ENCODE measurements around the gene GPAM.
"Not testable (repeated sequence)": the region's sequence is repeated elsewhere in the genome, so short reads cannot be mapped to it uniquely, and the experiment has no call there.

Gene GPAM

DNA sequence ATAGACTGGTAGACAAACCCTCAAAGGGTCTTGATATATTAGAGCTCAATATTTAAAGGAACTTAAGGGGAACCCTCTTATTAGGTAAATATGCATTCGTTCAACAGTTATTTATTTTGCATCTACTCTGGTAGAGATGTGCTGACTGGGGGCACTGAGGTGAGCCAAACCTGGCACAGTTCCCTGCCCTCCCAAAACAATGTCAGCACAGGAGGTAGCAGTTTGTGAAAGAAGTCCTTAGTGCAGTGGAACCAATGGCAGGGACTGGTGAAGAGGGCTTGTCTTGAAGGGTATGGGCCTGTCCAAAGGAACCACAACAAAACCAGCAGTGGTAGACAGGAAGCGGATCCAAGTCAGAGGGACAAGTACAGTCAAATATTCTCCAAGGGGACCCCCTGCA is 32.6 kb upstream of the GPAM start:
- DNase-seq, result no peak

DNA sequence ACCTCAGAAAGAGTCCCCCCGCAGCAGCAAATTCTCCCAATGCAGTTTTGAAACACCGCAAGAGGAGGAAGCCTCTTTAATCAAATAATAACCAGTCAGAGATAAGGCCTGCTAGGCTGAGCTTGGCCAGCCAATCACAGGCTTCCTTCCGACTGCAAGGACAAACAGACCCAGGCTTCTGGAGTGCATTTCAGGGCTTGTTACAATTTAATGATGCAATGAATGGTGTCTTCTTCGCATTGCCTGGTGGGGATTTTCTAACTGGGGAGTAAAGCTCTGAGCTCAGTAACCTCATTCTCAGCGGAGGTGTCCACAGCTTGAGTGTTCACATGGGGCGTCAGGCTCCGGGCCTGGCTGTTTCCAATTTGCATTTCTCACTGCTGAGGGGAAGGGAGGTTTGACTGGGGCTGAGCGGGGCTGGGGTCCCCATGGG is 31.8 kb upstream of the GPAM start:
- no peak for DNase-seq

DNA sequence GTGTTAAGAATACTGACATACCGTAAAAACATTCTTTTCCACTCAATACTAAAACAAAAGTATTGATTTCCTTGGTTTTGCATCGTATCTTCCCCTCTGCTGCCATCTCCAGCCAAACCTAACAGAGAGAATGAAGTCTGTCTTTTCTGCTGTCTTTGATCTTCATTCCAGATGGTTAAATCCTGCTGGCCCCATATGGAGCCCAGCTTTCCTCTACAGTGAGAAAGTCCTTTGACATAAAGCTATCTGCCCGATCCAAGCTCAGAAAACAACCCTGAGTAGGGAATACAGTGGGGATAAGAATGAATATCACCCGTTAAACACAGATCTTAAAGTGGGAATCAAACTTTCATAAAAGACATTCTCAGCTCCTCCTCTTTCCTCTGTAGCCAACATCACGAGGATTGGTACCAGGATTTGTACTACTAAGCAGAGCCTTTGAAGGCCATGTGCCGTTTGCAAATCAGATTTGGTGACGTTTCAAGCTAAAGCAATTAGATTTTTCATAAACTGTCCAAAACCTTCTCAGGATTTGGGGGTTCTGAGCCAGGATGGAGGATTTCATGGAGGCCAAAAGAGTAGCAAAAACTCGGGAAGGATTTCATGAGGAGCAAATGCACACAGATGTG is 30.8 kb upstream of the GPAM start:
- DNase-seq, result no peak

DNA sequence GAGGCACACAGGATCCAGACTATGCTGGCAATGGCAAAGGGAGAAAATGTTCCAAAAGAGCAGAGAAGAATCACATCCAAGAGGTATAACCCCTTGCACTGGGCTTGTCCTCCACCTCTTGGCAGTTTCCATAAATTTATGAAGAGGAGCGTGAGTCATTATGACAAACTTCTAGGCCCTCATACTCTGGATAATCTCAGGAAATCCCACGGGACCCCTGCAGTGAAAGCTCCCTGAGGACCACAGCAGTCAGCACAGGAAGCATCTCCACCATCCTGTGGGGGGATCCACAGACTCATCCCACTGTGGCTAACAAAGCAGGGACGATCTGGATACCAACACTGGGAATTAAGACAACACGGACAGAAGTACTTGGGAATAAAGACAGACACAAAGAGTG is 30.3 kb upstream of the GPAM start:
- DNase-seq, result no peak

DNA sequence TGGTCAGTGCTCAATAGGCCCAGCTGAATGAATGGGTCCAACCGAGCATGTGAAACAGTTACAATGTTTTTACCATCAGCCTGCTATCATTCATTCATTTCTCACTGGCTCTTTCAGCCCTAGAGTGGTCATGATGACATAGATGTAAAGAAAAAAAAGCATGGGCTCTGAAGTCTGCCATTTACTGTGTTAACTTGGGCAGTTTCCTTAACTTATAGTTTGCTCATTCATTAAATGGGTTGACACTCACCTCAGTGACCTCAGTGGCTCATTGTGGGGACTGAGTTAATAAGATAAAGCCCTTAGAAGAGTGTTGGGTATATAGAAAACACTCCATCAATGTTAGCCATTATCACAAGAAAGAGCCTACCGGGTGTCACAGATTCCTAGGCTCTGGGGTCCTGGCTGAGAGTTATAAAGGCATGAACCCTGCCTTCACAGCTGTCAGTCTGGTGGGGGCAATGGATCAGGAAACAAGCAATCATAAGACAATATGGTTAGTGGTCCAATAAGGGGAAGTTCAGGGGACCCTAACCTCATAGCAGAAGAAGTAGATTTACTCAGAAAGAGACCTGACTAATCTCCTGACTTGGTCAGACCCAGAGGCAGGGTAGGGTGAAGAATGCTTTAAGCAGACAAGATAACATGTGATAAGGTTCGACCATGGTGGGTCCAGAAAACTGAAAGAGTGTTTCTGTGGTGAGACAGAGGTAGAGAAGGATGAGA is 29.7 kb upstream of the GPAM start:
- no peak for DNase-seq

DNA sequence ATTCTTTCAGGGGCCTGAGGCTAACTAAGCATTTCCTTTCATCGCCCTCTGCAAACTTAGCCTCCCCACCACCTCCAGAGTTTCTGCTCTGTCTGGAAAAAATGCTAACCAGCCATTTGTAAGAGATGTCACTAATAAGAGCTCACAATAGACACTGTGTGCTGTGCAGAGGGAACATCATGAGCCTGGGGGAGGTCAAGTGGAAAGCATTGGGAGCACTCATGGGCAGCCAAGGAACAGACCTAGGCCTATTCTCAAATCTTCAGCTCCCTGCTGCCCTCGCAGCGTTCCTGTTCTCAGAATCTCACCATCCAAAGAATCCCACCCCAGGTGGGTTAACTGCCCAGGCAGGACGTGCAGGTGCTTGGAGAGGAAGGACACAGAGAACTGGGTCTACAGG is 27.1 kb upstream of the GPAM start:
- DNase-seq, result no peak

DNA sequence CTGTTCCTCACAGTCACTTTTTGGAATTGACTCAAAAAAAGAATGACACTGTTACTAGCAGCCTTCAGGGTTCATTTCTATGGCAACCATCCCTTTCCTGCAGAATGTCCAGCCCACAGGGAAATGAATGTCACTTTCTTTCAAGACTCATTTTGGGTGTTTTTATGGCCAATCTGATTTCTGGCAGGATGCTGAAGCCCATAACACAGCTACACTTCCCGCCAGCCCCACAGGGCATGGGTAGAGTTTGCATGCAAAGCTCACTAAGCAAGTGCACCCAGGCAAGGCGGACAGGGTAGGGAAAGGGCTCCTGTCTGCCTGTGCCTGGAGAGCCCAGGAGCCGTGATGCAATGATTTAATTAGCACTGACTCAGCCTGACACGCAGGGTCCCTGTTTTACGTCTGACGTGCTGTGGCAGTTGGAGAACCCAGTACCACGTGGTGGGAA is 26.1 kb upstream of the GPAM start:
- DNase-seq, result no peak

DNA sequence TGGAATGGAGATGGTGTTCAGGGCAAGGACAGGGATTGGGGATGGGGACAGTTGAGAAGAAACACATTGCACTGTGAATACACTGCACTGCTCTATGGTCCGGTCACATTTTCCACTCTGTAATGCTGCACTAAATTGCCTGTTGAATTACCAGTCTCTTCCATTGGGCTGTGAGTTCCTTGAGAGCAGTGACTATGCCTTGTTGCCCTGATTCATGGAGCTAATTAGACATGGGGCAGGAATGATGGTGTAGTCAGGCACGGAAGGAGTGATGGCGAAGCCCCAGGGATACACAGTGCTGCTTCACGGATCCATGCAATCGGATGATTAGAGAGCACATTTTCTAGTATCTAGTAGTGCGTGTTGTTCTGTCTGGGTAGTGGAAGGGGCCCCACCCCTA is 25.4 kb upstream of the GPAM start:
- no peak for DNase-seq

DNA sequence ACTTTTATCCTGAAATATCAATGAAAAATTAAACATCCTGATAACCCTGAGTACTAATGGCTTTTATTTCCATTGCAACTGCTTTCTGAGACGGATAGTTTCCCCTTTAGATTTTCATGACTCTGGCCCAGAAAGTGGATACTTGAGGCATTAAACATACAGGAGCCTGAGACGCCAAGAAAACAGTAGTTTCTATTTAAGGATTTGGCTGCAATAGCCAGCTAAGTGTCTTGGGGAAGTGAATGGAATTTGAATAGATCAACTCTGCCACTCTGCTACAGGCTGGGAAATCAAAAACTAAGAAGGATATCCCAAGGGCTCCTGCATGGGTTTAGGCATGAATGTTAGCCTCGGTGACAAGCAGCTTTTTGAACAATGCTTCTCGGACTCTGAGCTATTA is 24.7 kb upstream of the GPAM start:
- no peak for DNase-seq

DNA sequence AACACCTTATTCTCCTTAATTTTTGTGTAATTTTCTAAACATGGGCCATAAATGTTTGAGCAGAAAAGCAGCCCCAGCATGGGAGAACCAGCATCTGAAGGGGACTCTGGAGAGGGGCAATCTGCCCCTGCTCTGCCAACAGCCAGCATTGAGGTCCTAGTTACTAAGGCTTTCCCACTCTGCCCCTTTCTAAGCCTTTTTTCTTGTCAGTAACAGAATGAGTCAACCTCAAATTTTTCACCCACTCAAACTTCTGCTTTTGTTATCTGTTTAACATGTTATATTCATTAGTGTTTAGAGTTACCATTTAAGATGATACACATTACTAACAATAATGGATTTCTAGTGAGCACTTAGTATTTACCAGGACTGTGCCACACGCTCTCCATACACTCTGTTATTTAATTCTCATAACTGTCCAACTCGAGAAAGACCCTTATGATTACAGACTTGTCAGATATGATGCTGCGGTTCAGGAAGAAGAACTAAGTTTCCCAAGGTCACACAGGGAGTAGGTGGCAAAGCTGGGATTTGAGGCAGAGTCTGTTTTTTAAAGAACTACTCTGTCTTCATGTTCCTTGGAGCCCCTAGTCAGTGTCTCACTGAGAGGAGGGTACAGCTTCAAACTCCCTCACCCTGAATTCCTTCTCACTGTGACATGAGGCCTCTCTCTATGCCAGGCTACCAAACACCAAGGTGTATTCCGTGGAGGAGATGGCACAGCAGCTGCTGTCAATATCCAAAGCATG is 19.9 kb upstream of the GPAM start:
- no peak for DNase-seq

DNA sequence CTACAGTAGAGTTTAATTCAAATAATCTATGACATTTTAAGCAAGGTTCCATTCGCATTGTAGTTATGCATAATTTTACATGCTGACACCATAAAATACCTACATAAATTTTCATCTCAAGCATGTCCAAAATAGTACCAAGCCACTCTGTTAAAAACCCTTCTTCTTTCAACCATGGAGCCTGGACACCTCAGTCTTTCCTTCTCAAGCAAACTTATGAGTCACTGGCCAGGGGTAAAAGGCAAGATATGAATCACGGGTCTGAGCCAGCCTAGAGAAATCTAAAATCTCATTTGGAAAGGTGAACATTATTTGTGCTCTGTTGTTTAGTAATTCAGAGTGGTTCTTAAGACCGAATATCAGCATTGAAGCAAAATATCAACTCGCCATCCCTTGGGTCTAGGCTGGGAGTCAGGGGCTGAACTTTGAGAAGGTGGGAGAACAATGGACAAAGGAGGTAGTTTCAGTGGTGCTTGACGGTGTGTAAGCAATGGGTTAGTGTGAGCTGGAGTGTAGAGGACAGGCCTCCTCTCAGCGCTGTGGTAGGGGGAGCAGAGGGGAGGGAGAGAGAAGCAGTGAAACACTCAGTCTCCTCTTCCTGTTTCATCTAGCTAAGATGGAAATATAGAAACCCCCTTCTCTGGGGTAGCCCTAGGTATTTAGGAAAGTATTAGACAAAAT is 19.1 kb upstream of the GPAM start:
- no peak for DNase-seq

DNA sequence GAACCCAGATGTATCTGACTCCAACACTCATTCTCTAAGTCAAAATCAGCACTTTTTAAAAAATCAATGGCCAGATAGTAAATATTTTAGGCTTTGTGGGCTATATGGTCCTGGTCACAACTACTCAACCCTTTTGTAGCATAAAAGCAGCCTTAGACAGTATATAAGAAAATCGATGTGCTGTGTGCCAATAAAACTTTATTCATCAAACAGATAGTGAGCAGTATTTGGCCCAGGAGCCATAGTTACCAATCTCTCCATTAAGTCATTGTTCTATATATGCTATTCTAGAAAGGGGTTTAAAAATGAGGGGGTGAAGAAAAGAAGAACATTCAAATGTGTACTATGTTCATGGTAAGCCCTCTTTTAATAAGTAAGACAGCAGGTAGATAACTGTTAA is 18.5 kb upstream of the GPAM start:
- no peak for DNase-seq

DNA sequence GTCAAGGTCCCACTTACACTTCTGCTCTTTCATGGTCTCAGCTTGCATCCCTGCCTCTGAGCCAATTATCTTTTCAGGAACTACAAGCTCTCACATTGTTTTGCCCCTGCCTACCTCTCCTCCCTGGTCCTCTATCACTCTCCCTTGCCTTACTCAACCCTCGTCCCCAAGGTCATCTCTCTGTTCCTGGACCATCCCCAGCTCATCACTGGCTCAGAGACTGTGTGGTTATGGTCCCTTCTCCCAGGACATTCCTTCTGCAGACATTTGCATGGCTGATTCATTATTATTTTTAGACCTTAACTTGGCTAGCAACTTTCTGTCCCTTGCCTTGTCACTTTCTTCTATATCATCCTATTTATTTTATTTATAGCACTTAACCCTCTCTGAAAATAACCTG is 17.8 kb upstream of the GPAM start:
- DNase-seq, result no peak

DNA sequence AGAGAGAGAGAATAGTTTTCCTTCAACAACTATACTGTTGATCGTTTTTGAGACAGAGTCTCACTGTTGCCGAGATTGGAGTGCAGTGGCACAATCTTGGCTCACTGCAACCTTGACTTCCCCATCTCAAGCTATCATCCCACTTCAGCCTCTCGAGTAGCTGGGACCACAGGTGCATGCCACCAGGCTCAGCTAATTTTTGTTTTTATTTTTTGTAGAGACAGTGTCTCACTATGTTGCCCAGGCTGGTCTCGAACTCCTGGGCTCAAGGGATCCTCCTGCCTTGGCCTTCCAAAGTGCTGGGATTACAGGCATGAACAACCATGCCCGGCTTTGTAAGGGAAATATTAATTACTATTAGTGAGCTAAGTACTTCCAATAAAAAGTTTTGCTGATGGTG is 16.7 kb upstream of the GPAM start:
- DNase-seq, result not testable (repeated sequence)

DNA sequence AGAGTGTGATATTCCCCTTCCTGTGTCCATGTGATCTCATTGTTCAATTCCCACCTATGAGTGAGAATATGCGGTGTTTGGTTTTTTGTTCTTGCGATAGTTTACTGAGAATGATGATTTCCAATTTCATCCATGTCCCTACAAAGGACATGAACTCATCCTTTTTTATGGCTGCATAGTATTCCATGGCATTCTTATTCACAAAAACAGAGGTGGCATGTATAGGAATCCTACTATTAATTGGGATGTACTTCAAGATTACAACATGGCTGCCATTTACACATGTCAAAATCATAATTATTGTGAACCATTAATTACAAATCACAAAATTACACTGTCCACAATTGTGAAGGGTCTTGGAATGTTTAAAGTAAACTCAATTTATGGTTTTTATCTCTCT is 14.1 kb upstream of the GPAM start:
- not testable (repeated sequence) for DNase-seq

DNA sequence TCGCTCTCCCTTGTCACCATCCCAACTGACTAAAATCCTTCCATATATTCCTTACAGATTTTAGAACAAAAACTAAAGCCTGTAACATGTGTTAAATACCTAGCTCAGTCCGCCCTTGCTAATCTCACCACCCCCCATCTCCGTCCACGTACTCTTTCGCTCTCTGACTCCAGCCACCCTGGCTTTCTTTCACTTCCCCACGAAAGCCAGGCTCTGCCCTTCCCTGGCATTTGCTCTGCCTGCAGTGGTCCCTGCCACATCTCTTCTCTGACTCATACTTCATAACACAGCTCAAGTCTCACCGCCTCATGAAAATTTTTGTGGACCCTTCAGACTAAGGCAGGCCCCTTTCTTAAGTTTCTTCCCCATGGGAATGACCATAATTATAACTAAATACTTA is 11.7 kb upstream of the GPAM start:
- DNase-seq, result no peak

DNA sequence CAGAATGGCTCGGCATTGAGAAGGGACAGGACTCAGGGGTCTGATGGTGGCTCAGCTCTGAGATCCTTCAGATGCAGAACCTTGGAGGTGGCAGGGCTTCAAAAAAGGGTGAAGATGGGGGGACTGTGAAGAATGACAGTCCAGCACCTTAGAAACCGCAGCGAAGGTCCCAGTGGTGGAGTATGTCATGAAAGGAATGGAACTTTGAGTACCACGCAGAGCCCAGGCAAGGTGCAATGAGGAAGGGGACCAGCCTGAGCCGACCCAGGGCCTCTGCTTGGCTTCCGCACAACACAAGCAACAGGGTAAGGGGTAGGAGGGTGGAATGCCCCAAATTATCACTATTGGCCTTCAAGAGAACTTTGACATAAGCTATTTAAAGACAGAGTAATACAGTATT is 8.2 kb upstream of the GPAM start:
- no peak for DNase-seq

DNA sequence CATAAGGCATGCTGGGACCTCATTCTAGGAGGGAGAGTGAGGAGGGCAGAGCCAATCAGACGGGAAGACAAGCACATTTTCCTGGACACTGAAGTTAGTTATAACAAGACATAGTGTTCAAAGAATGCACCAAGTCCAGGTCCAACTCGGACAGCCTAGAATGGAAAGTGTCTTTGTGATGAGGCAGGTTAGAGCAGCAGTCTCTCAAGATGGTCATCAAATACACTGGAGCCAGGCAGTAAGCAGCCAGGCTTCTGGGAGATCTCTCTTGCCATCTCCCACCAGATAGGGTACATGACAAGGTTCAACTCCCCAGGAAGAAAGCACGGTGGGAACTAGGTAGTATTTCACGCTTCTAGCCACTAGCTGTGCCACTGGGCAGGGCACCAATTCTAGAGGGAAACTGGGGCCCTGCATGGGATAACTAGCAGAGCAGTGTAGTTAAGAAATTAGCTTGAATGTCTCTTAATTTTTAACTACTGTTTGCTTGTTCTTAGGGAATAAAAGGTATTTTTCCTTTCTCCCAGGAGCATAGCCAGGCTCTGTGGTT is 7.6 kb upstream of the GPAM start:
- no peak for DNase-seq

DNA sequence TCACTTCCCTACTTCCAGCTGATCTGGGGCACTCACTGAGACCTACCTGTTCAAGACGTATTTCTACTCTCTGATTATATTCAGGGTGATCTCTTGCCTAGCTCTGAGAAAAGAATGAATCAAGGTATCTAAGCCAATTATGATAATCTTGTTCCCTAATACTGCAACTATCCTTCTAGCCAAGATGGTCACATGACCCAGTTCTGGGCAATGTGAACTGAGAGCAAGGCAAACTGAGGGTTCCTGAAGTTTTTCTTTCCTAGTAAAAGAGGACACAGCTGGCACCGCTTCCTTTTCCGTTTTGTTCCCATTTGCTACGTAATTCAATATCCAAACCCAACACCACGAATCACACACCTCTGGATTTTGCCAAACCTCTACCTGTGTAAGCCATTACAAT is 5.9 kb upstream of the GPAM start:
- no peak for DNase-seq

DNA sequence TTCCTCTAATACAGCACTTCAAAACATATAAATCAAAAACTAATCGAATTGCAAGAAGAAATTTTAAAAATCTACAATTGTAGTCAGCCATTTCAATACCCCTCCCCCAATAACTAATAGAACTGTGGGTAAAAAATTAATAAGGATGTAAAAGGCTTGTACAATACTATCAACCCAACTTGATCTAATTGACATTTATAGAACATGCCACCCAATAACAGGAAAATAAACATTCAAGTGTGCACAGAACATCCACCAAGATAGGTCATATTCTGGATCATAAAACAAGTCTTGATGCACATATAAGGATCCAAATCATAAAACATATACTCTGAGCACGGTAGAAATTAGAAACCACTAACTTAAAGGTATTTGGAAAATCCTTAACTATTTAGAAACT is 4.0 kb upstream of the GPAM start:
- no peak for DNase-seq

DNA sequence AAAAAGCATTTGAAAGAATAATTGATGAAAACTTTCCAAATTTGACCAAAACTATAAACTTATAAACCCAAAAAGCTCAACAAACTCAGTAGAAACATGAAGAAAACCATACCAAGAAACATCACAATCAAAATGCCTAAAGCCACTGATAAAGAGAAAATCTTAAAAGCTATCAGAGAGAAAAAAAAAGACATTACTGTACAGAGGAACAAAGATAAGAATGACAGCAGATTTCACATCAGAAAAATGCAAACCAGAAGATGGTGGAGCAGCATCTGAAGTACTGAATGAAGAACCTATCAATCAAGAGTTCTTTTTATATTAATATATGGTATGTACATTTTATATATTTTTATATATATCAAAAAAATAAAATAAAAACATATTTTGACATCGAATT is 2.4 kb upstream of the GPAM start:
- no peak for DNase-seq

DNA sequence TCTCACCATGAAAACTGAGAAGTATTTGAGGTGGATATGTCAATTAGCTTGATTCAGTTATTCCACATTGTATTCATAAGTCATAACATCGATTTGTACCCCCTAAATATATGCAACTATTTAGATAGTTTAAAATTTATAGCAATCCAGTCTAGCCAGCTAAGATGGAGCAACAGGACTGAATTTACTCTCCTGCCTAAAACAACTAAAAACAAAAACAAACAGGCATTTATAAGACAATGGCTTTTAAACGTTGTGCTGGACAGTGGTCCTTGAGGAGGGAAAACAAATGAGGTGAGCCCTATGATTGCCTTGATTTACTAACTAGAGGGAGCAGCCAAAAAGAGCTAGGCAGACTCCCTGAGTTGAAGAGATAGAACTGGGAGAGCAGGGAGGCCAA is 814 bp upstream of the GPAM start:
- no peak for DNase-seq

DNA sequence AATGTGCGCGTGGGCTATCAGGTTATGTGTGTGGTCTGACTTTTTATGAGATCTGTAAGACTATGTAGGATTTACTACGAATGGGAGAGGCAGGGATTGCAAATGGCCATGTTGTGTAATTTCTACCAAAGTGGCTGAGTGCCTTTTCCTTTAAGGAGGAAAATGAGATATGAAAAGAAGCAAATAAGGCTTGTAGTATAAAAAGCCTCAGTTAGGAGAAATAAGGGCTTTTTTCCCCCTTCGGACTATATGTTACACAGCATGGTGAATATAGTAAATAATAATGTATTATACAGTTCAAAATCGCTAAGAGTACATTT is 447 bp upstream of the GPAM start:
- no peak for DNase-seq
